Measurements from ENCODE around the gene DIO2. TPM values are rescaled to one million over a fixed set of nuclear protein-coding genes. Genes with fewer than 3 reads are reported as not detected.

Gene DIO2
- total and polyA plus RNA-seq, 9 of the 15 experiments (the other 6 are each of a cell fraction or from before 2014, with no cell fraction given) = not detected

- Histone ChIP-seq H3K4me3 (no peak overlapping the region), H3K4me1 (replicated peaks in 1 of 2; ENCODE audit: control insufficient read depth in 2 of 2, insufficient read depth in 2 of 2, low read length in 2 of 2) (no peaks in the 10 kb centered on the region), H3K27me3 (ENCODE audit: control insufficient read depth in 2 of 2, insufficient read depth in 2 of 2, low read length in 2 of 2) (no peaks in the 10 kb centered on the region), H2AFZ (ENCODE audit: low read depth, low read length) (no peak overlapping the region), H3K36me3 (ENCODE audit: control insufficient read depth, insufficient read depth, low read length) (no peaks in the 10 kb centered on the region), H3K9me3 (replicated peaks; ENCODE audit: control insufficient read depth, insufficient read depth, low read depth, low read length) (no peaks in the 10 kb centered on the region), H3K79me2 (ENCODE audit: control insufficient read depth, insufficient read depth, low read length) (no peaks in the 10 kb centered on the region), H3K9me1 (ENCODE audit: control insufficient read depth, insufficient read depth, low read length) (no peaks in the 10 kb centered on the region), H3K4me2 (ENCODE audit: insufficient read depth, low read length) (no peak overlapping the region), H3K27ac (ENCODE audit: extremely low read depth, low read depth, low read length) (no peak overlapping the region), H3K9ac (ENCODE audit: insufficient read depth in 1 of 2, low read depth in 2 of 2, low read length in 2 of 2) (no peak overlapping the region), H4K20me1 (replicated peaks; ENCODE audit: control insufficient read depth, insufficient read depth, low read length) (no peaks in the 10 kb centered on the region)
- FAIRE-seq (no peak), DNase-seq (ENCODE audit: extremely low read depth in 1 of 4, low spot score in 3 of 4) (no peak), ATAC-seq (no peak)
- ChIA-PET POLR2A (no interaction called here), CTCF (ENCODE audit: low intra/inter-chr PET ratio) (no interaction called here)
- in situ Hi-C loops (cut with MboI) (no loop called here), intact Hi-C loops (cut with micrococcal nuclease) (no loop called here)
- no peak for TF ChIP-seq LEF1 (IDR thresholded peaks at IDR 0.05)
- no peak for TF ChIP-seq SRSF9 (IDR thresholded peaks at IDR 0.05; ENCODE audit: borderline replicate concordance, low read depth, low read length)
- TF ChIP-seq CC2D1A (IDR thresholded peaks at IDR 0.05) = no peak
- no peak for TF ChIP-seq HNRNPUL1 (IDR thresholded peaks at IDR 0.05; ENCODE audit: low read length)
- TF ChIP-seq ZNF311 (CRISPR knock-in tag; IDR thresholded peaks at IDR 0.05) = no peak
- no peak for TF ChIP-seq MEF2A (IDR thresholded peaks at IDR 0.05; ENCODE audit: control insufficient read depth, low read depth, low read length)
- no peak for TF ChIP-seq KDM1A (IDR thresholded peaks at IDR 0.05)
- TF ChIP-seq BRD4 (IDR thresholded peaks at IDR 0.05) = no peak
- TF ChIP-seq ZNF668 (CRISPR knock-in tag; IDR thresholded peaks at IDR 0.05) = no peak
- no peak for TF ChIP-seq ZNF217 (CRISPR knock-in tag; IDR thresholded peaks at IDR 0.05)
- no peak for TF ChIP-seq PTTG1 (tag; IDR thresholded peaks at IDR 0.05; ENCODE audit: low read depth)
- no peak for TF ChIP-seq SAFB (IDR thresholded peaks at IDR 0.05; ENCODE audit: borderline replicate concordance, low read depth, low read length)
- TF ChIP-seq, protein P1, sequence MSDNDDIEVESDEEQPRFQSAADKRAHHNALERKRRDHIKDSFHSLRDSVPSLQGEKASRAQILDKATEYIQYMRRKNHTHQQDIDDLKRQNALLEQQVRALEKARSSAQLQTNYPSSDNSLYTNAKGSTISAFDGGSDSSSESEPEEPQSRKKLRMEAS (CRISPR knock-in tag; IDR thresholded peaks at IDR 0.05) = no peak
- TF ChIP-seq ZNF143 (CRISPR knock-in tag; IDR thresholded peaks at IDR 0.05) = no peak
- no TSS peak for BruUV-seq (replicated peaks)
These were observed 34.4 kb downstream of the DIO2 start for GRCh38 chr14:80176893-80177292.
